Astrocyte of the cerebellum (primary cell): ENCODE measurements around the gene SDF4.
"Not testable (repeated sequence)": the region's sequence is repeated elsewhere in the genome, so short reads cannot be mapped to it uniquely, and the experiment has no call there.

Experiments used
- DNase-seq: peaks from one replicate; pipeline ENCODE4 v3.0.0-alpha.2; 2011; ENCODE audit warnings: low read depth
- H3K4me3 ChIP-seq: 2 replicates; pipeline ENCODE4 v1.5.1; 2011; ENCODE audit warnings: mild to moderate bottlenecking, low read depth, low read length, moderate library complexity
- in situ Hi-C: cut with HindIII; loops from 2 replicates; pipeline ENCODE4 v1.10.0; 2017; ENCODE audit warnings: low sequenced_read_pairs
- TF ChIP-seq, protein P1 (sequence below): IDR thresholded peaks from 2 replicates; pipeline ENCODE4 v1.5.1; 2012; ENCODE audit warnings: low read length, low read depth, moderate library complexity, mild to moderate bottlenecking; ENCODE audit errors: missing control alignments

Gene SDF4

GRCh38 chr1:1254667-1254998 lies 22.8 kb upstream of the SDF4 start:
- TF ChIP-seq, protein P1, sequence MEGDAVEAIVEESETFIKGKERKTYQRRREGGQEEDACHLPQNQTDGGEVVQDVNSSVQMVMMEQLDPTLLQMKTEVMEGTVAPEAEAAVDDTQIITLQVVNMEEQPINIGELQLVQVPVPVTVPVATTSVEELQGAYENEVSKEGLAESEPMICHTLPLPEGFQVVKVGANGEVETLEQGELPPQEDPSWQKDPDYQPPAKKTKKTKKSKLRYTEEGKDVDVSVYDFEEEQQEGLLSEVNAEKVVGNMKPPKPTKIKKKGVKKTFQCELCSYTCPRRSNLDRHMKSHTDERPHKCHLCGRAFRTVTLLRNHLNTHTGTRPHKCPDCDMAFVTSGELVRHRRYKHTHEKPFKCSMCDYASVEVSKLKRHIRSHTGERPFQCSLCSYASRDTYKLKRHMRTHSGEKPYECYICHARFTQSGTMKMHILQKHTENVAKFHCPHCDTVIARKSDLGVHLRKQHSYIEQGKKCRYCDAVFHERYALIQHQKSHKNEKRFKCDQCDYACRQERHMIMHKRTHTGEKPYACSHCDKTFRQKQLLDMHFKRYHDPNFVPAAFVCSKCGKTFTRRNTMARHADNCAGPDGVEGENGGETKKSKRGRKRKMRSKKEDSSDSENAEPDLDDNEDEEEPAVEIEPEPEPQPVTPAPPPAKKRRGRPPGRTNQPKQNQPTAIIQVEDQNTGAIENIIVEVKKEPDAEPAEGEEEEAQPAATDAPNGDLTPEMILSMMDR: no peak
- in situ Hi-C loops: no loop called here
- no peak for DNase-seq
- no peak overlapping the region for H3K4me3 ChIP-seq

DNA sequence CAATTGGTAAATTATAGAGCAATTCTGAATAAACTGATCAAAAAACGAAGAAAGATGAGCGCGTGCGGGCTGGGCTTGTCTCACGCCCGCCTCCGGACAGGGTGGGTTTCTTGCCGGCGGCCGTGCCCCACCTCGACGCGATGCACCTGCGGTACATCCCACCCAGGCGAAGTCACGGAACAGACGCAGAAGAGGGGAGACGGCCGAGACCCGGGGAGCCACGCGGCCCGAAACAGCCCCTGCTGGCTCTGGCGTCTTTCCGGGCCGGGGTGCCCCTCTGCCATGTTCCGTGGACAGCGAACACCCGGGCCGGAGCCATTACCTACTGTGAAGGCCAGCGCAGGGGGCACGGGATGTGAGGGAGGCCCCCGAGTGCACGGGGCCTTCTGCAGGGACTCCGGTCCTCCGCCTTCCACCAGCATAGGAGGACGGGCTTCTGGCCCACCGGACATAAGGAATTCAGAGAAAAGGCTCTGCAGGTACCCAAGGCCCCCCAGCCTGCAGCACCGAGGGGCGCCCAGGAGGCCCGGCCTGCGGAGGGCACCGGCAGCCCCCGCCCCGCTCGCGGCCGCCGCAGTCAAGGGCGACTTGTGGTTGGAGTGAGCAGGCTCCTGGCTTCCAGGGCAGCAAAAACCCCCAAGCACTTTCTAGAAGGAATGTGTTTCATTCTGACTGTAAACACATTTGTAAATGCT lies 22.3 kb upstream of the SDF4 start:
- no peak for DNase-seq
- in situ Hi-C loops: no loop called here

DNA sequence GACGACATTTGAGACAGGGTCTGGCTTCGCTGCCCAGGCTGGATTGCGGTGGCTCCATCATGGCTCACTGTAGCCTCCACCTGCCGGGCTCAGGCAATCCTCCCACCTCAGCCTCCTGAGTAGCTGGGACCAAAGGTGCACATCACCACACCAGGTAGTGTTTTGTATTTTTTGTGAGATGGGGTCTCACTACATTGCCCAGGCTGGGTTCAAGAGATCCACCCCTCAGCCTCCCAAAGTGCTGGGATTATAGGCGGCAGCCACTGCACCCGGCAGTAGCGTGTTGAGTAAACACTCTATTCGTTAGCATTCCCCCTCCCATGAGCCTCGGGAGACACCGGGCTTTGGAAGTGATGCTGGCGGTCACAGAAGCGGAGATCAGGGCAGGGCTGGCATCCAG lies 21.5 kb upstream of the SDF4 start:
- TF ChIP-seq, protein P1: no peak
- no peak overlapping the region for H3K4me3 ChIP-seq
- in situ Hi-C loops: no loop called here
- no peak for DNase-seq

More for the DNA sequence above, 22.3 kb upstream of the SDF4 start:
- no peak overlapping the region for H3K4me3 ChIP-seq
- TF ChIP-seq, protein P1: no peak

DNA sequence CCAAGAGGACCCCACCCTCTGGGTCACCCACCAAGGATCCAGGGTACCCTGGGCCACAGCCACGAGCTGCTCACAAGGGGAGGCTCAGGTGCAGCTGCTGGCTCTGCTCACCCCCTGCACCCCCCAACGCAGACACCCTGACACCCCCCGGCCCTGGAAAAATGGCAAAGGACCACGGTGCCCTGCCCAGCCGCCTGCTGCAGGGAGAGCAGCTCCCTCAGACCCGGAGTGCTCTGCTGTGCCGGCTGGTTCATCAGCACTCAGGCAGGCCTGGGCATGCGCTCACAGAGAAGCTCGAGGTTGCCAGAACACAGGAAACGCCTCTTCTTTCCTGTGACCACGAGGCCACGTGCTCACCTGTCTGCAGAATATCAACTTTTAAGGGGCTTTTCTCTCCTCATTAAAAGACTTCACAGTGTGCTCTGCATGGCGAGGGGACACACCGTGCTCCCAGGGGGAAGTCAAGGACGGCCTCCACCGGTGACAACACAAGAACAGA lies 19.0 kb upstream of the SDF4 start:
- in situ Hi-C loops: no loop called here
- no peak for DNase-seq
- TF ChIP-seq, protein P1: no peak
- no peak overlapping the region for H3K4me3 ChIP-seq

GRCh38 chr1:1248009-1248913 lies 16.5 kb upstream of the SDF4 start:
- in situ Hi-C loops, DNase-seq, H3K4me3 ChIP-seq: not testable (repeated sequence)

- in situ Hi-C loops: no loop called here
- TF ChIP-seq, protein P1: no peak
- no peak for DNase-seq
- no peak overlapping the region for H3K4me3 ChIP-seq
Measured at GRCh38 chr1:1247341-1247913, 15.6 kb upstream of the SDF4 start.
